NB4 (cell line): ENCODE measurements around the gene OR2D3.
"Not testable (repeated sequence)": the region's sequence is repeated elsewhere in the genome, so short reads cannot be mapped to it uniquely, and the experiment has no call there.

Experiments
- DNase-seq: peaks from one replicate; pipeline ENCODE4 v3.0.0; 2010; ENCODE audit warnings: low read depth
- H3K4me3 ChIP-seq: one replicate; pipeline ENCODE4 v1.5.1; 2011; ENCODE audit warnings: mild to moderate bottlenecking, low read depth, low read length, moderate library complexity
- MAX ChIP-seq: IDR thresholded peaks from 2 replicates; pipeline ENCODE4 v1.6.1; 2011; ENCODE audit warnings: low read depth, low read length
- MYC ChIP-seq: IDR thresholded peaks from 2 replicates; pipeline ENCODE4 v1.6.1; 2011; ENCODE audit warnings: low read depth, low read length
- POLR2A ChIP-seq: IDR thresholded peaks from 2 replicates; pipeline ENCODE4 v1.6.1; 2011; ENCODE audit warnings: mild to moderate bottlenecking; ENCODE audit not compliant: insufficient read length; ENCODE audit errors: extremely low read depth
- TF ChIP-seq, protein P1 (sequence below): IDR thresholded peaks from one replicate; pipeline ENCODE4 v1.5.1; 2012; ENCODE audit warnings: low read depth, low read length

The OR2D3 gene

DNA sequence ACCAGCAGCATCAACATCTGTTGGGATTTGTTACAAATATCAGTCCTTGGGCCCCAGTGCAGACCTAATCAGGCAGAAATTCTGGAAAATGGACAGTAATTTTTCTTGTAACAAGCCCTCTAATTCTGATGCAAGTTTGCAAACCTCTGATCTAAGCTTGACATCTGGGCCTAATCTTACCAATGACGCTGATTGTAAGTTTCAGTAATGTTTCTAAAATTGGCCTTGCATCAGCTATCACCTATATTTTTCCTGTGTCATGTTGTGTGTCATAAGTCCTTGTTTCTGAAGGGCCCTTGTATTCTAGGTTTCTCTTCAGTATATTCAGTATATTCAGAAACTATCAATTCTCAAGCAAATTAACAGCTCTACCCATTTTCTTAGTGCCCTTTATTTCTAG, 41.9 kb downstream of the OR2D3 start:
- H3K4me3 ChIP-seq: no peak overlapping the region
- TF ChIP-seq MYC (no peak), MAX (no peak), POLR2A (no peak)
- TF ChIP-seq, protein P1, sequence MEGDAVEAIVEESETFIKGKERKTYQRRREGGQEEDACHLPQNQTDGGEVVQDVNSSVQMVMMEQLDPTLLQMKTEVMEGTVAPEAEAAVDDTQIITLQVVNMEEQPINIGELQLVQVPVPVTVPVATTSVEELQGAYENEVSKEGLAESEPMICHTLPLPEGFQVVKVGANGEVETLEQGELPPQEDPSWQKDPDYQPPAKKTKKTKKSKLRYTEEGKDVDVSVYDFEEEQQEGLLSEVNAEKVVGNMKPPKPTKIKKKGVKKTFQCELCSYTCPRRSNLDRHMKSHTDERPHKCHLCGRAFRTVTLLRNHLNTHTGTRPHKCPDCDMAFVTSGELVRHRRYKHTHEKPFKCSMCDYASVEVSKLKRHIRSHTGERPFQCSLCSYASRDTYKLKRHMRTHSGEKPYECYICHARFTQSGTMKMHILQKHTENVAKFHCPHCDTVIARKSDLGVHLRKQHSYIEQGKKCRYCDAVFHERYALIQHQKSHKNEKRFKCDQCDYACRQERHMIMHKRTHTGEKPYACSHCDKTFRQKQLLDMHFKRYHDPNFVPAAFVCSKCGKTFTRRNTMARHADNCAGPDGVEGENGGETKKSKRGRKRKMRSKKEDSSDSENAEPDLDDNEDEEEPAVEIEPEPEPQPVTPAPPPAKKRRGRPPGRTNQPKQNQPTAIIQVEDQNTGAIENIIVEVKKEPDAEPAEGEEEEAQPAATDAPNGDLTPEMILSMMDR: no peak
- DNase-seq: no peak

GRCh38 chr11:6968816-6969215, 48.0 kb downstream of the OR2D3 start:
- TF ChIP-seq, protein P1: no peak
- TF ChIP-seq MAX: no peak
- TF ChIP-seq MYC: no peak
- TF ChIP-seq POLR2A: no peak
- DNase-seq: no peak
- H3K4me3 ChIP-seq: no peak overlapping the region

DNA sequence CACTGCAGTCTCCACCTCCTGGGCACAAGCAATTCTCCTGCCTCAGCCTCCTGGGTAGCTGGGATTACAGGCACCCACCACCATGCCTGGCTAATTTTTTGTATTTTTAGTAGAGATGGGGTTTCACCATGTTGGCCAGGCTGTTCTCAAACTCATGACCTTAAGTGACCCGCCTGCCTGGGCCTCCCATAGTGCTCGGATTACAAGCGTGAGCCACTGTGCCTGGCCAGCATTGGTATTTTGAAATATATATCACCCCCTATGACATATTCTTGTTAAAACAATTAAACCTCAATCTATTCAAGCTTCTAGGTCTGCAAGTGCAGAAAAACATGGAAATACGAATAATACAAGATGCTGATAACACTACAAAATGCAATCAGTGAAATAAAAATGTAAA, 49.1 kb downstream of the OR2D3 start:
- H3K4me3 ChIP-seq, DNase-seq: not testable (repeated sequence)
